CD4-positive, alpha-beta T cell treated with Interleukin-4 for 1 hour (primary cell): ENCODE data around the gene RIF1.
A peak's percentile ranks its signal among the peaks of the same experiment; 100 is the strongest.
"Not testable (repeated sequence)": the region's sequence is repeated elsewhere in the genome, so short reads cannot be mapped to it uniquely, and the experiment has no call there.

ENCODE experiments used
- DNase-seq, 2 donors: peaks; one replicate each; pipeline ENCODE4 v3.0.0-alpha.2; 2020 to 2022

Gene RIF1

DNA sequence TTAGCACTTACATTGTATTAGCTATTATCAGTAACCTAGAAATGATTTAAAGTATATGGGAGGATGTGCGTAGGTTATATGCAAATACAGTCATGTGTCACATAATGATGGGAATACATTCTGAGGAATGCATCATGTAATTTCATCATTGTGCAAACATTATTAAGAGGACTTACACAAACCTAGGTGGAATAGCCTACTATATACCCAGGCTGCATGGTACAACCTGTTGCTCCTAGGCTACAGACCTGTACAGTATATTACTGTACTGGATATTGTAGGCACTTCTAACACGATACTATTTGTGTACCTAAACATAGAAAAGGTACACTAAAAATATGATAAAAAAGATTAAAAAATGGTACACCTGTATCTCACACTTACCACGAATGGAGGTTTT, 7.9 kb downstream of the RIF1 start:
- DNase-seq = no peak

DNA sequence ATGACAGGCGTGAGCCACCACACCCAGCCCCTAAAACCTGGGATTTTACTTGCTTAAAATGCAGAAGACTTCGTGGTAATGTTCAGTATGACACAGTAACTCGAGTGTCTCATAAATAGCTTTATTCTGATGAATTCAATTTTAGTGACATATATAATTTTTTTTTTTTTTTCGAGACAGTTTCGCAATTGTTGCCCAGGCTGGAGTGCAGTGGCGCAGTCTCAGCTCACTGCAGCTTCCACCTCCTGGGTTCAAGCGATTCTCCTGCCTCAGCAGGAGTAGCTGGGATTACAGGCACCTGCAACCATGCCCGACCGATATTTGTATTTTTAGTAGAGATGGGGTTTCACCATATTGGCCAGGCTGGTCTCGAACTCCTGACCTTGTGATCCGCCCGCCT, 12.0 kb downstream of the RIF1 start:
- not testable (repeated sequence) for DNase-seq

DNA sequence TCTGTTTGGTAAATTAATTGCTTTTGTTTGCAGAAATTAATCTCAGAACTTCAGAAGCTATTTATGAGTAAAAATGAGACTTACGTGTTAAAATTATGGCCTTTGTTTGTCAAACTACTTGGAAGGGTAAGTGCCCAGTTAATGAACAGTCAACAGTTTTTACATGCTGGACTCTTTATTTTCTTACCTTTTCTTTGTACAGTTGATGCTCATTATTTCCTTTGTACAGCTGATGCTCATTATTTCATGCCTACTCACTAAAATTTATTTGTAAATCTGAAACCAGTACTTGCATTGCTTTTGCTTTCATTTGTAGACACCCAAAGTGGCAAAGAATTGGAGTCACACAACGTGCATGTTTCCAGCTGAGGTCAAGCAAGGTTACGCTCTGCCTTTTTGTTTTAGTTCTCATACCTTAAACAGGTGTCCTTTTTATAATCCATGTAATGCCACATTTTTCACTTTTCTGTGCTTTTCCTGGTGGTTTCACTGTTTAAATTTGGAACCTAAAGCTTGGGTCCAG, 13.3 kb downstream of the RIF1 start:
- peak in 1 of 2 donors; percentile 10 for DNase-seq

DNA sequence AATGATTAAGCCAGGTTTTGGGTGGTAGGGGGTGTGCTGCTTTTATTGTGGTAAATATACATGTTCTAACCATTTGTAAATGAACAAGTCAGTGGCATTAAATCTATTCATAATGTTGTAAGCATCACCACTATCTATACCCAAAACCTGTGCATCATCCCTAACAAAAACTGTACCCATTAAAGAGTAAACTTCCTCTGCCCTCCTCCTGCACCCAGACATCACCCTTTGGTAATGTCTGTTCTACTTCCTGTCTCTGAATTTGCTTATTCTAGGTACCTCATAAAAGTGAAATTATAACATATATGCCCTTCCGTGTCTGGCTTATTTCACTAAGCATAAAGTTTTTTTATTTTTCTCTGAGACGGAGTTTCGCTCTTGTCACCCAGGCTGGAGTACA, 14.1 kb downstream of the RIF1 start:
- DNase-seq = peak in 1 of 2 donors; percentile 62

DNA sequence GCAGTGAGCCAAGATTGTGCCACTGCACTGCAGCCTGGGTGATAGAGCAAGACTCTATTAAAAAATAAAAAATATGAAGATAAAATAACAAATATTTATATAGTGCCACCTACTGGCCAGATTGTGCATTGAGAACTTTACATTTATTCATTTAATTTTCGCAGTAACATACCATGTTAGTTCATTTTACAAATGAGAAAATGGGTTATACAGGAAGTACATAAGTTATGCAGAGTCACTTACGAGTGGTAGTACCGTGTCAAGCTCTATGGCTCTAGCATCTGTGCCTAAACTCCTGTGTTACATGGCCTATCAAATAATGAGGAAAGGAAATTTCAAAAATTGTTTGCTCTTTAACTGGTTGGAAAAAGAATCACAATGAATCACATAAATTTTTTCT, 27.9 kb downstream of the RIF1 start:
- DNase-seq = peak in 1 of 2 donors; percentile 47

DNA sequence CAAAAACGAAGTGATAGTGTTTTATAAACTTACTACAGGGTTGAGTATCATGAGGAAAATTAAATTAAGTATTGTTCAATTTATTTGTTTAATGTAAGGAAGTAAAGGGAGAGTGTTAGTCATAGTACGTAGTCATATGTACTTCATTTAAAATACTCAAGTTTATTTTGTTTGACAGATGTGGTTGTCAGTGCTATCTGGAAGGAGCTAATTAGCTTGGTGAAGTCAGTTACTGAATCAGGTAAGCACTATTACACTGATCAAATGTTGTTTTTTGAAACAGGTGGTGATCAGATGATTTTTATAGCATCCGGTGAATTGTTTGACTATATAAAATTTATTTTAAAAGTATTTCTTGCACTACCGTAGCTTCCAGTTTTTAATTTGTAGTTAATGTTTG, 28.8 kb downstream of the RIF1 start:
- no peak for DNase-seq

DNA sequence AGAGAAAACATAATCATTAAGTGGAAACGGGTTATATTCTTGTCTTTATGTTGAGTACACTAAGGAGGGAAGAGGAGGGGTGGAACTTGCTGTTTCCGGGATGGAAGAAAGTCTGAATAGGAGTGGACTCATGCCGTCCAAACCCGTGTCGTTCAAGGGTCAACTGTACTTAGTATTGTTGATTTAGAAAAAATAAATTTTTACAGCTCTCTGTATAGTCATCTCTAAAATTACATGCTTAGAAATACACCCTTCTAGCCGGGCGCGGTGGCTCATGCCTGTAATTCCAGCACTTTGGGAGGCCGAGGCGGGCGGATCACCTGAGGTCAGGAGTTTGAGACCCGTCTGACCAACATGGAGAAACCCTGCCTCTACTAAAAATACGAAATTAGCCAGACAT, 29.4 kb downstream of the RIF1 start:
- no peak for DNase-seq

DNA sequence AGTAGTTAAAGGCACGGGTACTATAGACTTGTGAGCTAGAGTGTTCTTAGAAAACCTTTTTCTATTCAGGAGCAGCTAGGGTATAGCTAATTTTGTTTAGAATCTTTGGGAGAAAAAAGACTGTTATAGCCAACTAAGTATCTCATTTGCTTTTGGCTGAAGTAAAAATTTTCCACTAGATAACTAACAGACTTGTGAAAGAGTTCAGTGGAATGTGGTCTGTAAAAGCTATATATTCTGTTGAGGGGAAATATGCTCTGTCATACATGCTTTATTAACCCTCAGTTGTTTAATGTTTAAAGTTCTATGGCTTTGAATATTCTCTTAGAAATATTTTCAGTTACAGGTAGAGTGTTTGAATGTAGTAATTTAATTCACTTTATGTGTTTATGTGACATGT, 49.7 kb downstream of the RIF1 start:
- no peak for DNase-seq

DNA sequence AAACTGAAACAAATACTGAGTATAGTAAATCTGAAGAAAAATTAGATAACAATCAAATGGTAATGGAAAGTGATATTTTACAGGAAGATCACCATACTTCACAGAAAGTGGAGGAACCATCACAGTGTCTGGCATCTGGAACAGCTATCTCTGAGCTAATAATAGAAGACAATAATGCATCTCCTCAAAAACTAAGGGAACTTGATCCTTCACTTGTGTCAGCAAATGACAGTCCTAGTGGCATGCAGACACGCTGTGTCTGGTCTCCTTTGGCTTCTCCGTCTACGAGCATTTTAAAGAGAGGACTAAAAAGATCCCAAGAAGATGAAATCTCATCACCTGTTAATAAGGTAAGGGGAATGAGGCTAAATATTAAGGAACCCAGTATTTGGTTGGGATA, 56.1 kb downstream of the RIF1 start:
- no peak for DNase-seq

DNA sequence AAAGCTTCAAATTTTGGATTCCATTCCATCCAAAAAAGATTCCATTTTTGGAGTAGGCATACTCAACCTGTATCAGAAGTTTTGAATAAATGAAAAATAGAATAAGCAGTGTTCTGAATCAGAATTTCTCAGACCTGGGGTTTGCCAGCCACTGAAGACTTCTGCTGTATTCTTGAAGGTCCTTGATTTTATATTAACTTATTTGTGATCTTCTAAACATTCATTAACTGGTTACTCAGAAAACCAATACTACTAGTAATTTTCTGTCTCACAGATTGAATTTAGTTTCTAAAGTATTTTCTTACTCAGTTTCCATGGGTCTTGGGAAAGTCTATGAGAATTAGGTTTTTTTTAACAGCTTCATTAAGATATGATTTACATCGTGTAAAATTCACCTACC, 60.9 kb downstream of the RIF1 start:
- DNase-seq = no peak

DNA sequence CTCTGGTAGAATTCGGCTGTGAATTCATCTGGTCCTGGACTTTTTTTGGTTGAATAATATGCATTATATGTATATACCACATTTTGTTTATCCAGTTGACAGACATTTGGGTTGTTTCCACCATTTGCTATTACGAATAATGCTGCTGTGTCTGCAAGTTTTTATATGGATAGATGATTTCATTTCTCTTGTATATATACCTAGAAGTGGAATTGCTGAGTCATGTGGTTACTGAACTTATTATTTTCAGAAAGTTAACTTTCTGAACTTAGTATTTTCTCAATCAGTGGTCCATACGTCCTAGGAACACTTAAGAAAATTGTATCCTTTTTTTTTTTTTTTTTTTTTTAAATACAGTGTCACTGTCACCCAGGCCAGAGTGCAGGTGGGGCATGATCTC, 63.3 kb downstream of the RIF1 start:
- no peak for DNase-seq

DNA sequence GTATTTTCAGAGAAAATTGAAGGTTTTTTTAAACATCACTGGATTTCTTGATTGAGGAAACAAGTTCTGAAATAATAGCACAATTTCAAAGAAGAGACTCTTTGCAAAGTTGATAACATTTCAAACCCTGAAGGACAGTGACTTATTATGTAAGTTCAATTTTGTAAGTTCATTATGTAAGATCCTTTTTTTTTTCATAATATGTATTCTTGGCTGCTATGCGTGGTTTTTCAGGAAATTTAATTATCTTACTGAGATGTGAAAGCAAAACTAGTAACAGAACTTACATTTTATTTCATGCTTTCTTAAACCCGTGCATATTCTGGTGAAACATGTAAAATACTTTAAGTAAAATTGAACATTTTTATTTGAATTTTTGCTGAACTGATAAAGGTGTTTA, 65.4 kb downstream of the RIF1 start:
- no peak for DNase-seq

DNA sequence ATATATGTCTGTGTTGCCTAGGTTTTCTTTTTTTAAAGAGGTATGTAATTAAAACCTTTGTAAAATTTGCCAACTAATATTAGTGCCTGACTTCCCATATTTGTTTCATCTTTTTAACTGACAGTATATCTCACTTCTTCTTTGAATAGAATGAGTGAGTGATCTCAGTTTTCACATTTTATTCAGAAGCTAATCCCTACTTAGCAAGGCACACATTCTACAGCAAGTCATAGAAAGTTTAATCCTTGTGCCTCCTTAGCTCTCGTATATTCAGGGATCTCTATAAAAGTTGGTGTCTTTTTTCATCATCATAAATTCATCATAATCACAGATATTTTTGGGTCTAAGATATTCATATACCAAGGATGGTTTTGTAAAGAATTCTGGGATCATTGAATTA, 66.6 kb downstream of the RIF1 start:
- DNase-seq = no peak

DNA sequence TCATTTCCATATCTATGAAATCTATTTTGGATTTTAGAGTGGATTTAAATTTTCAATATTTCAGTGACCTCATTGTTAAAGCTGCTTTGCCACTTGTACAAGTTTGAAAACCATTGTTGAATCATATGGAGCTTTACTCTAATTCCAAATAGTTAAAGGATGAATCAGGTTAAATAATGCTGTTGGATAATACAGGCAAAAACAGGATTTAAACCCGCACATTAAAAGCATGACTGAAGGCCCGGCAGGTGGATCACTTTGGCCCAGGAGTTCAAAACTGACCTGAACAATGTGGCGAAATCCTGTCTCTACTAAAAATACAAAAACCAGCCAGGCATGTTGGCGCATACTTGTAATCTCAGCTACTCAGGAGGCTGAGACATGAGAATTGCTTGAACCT, 68.3 kb downstream of the RIF1 start:
- no peak for DNase-seq

DNA sequence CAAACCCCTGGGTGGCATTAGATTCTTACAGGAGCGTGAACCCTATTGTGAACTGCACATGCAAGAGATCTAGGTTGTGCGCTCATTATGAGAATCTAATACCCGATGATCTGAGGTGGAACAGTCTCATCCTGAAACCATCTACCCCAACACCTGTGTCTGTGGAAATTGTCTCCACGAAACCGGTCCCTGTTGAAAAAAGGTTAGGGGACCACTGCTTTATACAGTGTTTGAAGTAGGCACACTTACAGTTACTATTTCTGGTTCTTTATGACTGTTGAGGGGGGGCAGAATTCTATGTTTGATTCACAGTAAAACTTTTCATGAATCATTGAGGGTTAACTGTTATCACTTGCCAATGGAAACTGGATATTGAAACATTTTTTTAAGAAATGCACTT, 72.0 kb downstream of the RIF1 start:
- no peak for DNase-seq

DNA sequence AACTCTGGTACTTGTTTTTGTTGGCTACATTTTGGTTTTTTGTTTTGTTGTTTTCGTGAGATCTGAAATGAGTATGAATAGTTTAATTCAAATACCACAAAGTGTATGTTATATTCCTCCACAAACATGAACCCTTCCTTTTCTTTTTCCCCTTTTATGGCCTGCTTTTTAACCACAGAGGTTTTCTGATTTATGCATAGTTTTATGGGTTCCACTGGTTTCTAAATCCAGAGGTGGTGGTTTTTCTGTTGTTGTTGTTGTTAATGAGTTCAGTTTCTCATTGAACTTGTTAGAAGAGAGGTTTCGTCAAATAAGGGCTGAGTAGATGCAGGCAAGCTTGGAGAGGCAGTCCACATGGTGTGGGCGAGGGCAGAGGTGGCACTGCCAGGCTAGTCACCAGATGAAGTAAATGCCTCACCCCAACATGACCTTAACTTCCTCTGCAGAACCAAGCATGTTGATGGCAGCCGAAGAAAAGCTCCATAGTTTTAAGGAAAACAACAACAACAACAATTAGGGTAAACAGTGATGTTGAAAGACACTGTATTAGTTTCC, 72.5 kb downstream of the RIF1 start:
- no peak for DNase-seq

DNA sequence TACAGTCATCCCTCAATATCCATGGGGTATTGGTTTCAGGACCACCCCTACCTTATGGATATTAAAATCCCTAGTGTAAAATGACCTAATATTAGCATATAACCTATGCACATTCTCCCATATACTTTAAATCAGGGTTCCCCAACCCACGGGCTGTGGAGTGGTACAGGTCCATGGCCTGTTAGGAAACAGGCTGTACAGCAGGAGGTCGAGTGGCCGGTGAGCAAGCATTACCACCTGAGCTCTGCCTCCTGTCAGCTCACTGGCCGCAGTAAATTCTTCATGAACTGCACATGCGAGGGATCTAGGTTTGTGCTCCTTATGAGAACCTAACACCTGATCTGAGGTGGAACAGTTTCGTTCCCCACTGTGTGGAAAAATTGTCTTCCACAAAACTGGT, 73.8 kb downstream of the RIF1 start:
- no peak for DNase-seq

DNA sequence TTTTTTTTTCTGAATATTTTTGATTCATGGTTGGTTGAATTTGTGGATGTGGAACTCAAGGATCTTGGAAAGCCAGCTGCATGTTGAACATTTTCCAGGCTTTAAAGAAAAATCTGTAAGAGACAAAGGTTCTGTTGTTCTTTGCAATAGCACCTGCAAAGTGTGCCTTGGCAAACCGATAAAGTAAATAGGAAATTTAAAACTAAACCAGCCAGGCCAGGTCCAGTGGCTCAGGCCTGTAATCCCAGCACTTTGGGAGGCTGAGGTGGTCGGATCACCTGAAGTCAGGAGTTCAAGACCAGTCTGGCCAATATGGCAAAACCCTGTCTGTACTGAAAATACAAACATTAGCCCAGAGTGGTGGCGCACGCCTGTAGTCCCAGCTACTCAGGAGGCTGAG, 74.4 kb downstream of the RIF1 start:
- no peak for DNase-seq

DNA sequence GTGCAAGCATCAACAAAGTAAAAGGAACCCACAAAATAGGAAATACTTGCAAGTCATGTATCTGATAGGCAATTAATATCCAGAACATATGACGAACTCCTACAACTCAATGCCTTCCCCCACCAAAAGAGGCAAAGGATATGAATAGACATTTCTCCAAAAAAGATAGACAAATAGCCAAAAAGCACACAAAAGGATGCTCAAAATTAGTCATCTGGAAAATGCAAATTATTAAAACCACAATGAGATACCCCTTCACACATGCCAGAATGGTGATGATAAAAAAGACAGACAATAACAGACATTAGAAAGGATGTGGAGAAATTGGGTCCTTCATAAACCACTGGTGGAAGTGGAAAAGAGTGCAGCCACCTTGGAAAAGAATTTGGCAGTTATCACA, 76.4 kb downstream of the RIF1 start:
- no peak for DNase-seq

DNA sequence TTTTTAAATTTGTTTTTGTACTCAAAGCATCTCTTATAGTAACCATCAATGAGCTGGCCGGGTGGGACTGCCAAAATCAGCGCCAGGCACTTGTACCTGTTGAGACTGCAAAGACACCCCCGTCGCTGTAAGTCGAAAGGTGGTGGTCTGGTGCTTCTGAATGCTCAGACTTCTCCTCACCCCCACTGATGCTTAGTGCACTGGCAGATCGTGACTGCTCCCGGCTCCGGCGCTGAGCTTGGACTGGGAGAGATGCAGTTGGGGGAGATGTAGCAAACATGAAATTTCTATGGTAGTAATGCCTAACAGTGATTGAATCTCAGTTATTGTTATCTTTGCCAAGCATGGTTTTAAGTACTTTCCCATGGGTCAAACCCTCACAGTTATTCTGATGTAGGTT, 80.6 kb downstream of the RIF1 start:
- no peak for DNase-seq

DNA sequence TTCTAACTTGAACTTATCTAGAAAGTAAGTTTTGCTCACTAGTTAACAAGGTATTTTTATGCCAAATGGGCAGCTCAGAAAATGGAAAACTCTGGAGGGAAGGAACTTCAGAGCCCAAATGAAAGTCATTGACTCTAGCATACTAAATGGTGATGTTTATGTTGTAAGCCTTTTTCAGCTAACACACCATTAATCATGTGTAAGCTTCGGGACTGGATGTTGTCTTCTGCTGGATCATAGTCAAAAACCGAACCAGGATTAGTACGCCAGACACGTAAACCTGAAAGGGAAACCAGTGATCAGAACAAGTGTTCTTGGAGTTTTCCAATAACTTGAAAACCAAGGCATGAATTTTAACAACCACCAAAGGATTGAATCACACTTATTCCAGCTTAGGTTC, 81.8 kb downstream of the RIF1 start:
- DNase-seq = no peak

DNA sequence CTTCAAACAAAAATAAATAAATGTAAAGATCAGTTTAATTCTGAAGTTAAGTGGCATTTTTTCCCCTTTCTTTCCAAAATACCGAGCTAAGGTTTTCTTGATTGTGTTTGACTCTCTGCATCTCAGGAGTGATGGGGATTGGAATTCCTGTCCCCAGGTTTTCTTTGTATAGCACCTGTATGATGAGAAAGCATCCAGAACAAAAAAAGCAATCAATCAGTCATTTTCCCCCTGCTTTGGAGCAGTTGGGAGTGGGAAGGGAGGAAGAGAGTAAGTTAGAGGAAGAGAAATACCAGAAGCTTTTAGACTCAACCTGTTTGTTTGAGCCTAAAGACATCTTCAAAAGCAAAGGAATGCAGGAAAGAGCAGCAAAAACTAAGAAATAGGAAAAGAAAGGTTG, 88.5 kb downstream of the RIF1 start:
- no peak for DNase-seq

DNA sequence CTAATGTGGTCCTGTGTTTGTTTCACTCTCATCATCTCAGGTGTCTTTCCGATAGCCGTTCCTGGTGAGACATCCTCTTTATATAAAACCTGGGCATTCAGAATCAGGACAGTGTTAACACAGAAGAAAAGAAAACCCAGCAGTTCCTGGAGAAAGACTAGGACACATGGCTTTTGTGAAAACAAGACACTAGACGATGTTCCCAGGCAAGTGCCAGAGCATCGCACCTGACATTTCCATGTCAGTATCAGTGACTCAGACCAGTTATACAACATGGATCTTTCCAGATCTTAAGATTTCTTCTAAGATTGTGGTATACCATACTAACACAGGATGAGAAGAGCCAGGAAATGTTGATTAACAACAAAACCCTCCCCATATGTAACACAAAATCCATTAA, 96.5 kb downstream of the RIF1 start:
- DNase-seq = no peak

DNA sequence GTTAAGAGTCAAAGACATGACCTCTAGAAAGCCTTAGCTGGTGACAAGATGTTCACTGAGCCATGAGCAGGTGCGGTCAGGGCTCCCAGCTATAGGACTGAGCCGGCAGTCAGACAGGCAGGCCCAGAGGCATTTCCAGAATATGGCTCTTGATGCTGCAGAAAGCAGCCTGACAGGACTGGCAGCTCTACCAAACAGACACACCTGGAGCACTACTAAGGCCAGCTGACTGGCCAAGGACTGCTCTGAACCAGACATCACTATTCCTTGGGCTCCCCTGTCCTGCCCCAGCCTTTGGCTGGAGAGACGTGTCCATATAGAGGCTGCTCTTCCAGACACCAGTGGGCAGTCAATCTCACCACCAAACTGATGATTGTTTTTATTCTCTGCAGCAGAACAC, 98.8 kb downstream of the RIF1 start:
- no peak for DNase-seq

DNA sequence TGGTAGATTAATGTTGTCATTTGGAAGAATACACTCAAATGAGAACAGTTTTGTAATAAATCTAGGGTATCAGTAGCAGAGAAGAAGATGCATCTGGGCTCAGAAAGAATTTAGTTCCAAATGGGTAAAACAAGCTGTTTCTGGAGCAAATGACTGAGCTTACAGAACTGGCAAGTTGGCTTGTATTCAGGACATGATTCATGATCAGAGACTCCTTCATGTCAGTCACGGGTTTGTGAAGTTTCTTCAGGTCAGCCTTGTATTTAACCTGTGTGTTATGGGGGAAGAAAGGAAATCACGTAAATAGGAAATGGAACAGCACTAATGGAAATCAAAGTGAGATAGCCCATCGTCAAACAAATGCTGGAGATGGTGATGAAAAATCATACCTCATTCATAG, 109.1 kb downstream of the RIF1 start:
- DNase-seq = no peak

DNA sequence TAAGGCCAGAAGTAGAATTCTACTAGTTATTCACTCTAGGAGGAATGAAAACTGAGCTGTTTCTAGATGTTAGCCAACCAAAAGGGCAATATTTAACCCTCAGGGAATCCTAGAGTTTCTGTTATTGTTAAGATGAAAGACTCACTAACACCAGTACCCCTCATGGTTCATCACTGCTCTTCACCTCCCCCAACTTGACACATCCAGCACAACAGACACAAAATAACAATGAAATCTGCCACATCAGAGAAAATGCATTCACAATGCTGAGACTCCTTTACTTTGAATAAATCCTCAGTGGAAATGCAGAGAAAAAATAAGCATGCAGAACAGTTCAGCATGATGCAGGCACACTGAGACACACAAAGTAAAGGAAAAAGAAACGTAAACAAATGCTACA, 111.3 kb downstream of the RIF1 start:
- DNase-seq = no peak
